B cell (primary cell): Measurements from ENCODE around the gene DHX57.

Experiments
- EZH2 ChIP-seq: IDR thresholded peaks from 2 replicates; pipeline ENCODE4 v1.6.1; 2012; ENCODE audit warnings: borderline replicate concordance, low read depth, mild to moderate bottlenecking, moderate library complexity, low read length; ENCODE audit not compliant: insufficient read depth, poor library complexity, severe bottlenecking
- TF ChIP-seq, protein P1 (sequence below): fragments of 200-600 bp; IDR thresholded peaks from one replicate; pipeline ENCODE4 v1.8.0; 2022; ENCODE audit warnings: antibody characterized with exemption, mild to moderate bottlenecking

DNA sequence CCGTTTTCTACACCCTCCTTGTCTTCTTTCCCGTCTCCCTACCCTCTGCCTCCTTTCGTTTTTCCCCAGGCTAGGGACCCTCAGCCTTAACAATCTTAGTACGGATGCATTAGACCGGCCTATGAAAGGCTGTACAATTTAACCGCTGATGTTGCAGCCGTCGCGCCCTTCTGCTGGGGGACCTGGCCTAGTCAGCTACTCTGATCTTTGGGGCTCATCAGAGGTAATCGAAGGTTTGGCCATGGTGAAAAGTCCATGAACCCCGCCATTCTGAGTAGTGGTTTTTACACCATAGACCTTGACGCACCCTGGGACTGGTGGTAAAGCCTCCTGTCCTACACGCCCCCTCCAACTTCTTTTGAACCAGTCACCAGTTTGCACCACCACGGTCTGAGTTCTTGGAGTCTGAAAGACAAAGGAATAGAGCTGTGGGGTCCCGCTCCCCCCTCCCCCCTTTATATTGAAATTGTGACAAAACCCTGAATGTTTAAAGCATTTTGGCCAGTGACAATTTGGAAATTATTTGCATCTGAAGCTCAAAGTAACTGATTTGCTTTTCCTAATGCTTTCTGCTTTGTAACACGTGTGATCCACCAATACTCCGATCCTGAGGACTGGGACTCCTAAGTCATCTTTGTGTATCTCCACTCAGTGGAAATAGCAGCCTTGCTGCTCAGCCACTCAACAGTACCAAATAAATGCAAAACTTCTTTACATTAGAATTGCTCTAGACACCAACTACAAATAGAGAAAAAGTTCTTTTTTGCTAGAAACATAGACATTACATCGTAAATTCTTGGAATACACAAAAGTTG is 123.9 kb downstream of the DHX57 start:
- TF ChIP-seq, protein P1, sequence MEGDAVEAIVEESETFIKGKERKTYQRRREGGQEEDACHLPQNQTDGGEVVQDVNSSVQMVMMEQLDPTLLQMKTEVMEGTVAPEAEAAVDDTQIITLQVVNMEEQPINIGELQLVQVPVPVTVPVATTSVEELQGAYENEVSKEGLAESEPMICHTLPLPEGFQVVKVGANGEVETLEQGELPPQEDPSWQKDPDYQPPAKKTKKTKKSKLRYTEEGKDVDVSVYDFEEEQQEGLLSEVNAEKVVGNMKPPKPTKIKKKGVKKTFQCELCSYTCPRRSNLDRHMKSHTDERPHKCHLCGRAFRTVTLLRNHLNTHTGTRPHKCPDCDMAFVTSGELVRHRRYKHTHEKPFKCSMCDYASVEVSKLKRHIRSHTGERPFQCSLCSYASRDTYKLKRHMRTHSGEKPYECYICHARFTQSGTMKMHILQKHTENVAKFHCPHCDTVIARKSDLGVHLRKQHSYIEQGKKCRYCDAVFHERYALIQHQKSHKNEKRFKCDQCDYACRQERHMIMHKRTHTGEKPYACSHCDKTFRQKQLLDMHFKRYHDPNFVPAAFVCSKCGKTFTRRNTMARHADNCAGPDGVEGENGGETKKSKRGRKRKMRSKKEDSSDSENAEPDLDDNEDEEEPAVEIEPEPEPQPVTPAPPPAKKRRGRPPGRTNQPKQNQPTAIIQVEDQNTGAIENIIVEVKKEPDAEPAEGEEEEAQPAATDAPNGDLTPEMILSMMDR = no peak
- TF ChIP-seq EZH2 = no peak
